NB4 (cell line): Measurements from ENCODE around the gene CYP4F12.

Source experiments
- DNase-seq: peaks from one replicate; pipeline ENCODE4 v3.0.0; 2010; ENCODE audit warnings: low read depth
- H3K4me3 ChIP-seq: one replicate; pipeline ENCODE4 v1.5.1; 2011; ENCODE audit warnings: mild to moderate bottlenecking, low read depth, low read length, moderate library complexity
- MYC ChIP-seq: IDR thresholded peaks from 2 replicates; pipeline ENCODE4 v1.6.1; 2011; ENCODE audit warnings: low read depth, low read length
- POLR2A ChIP-seq: IDR thresholded peaks from 2 replicates; pipeline ENCODE4 v1.6.1; 2011; ENCODE audit warnings: mild to moderate bottlenecking; ENCODE audit not compliant: insufficient read length; ENCODE audit errors: extremely low read depth
- TF ChIP-seq, protein P1 (sequence below): IDR thresholded peaks from 2 replicates; pipeline ENCODE4 v1.6.1; 2011; ENCODE audit warnings: low read depth, low read length
- TF ChIP-seq, protein P2 (sequence below): IDR thresholded peaks from one replicate; pipeline ENCODE4 v1.5.1; 2012; ENCODE audit warnings: low read depth, low read length

The CYP4F12 gene

DNA sequence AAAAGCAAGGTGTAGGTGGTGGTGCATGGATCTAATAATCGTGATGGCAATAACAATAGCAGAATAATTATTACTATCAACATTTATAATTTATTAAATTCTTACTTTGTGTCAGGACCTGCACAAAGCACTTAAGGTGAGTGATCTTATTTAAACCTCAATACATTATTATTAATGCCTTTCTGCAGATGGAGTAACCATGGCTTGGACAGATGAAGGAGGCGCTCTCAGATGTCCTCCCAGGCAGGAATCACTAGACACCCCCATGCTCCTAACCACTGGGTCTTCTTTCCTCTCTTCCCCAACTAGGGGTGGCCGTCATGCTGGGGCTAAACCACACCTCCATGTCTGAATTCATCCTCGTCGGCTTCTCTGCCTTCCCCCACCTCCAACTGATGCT lies 54.8 kb downstream of the CYP4F12 start, which contains the start of gene OR10H2:
Gene OR10H2, plus strand, starts transcription at position 301 of the 400 bp plus-strand sequence. Its CDS starts 20 bp downstream, at position 321.
- no peak for TF ChIP-seq MYC
- TF ChIP-seq POLR2A, result no peak
- TF ChIP-seq, protein P1, sequence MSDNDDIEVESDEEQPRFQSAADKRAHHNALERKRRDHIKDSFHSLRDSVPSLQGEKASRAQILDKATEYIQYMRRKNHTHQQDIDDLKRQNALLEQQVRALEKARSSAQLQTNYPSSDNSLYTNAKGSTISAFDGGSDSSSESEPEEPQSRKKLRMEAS, result no peak
- TF ChIP-seq, protein P2, sequence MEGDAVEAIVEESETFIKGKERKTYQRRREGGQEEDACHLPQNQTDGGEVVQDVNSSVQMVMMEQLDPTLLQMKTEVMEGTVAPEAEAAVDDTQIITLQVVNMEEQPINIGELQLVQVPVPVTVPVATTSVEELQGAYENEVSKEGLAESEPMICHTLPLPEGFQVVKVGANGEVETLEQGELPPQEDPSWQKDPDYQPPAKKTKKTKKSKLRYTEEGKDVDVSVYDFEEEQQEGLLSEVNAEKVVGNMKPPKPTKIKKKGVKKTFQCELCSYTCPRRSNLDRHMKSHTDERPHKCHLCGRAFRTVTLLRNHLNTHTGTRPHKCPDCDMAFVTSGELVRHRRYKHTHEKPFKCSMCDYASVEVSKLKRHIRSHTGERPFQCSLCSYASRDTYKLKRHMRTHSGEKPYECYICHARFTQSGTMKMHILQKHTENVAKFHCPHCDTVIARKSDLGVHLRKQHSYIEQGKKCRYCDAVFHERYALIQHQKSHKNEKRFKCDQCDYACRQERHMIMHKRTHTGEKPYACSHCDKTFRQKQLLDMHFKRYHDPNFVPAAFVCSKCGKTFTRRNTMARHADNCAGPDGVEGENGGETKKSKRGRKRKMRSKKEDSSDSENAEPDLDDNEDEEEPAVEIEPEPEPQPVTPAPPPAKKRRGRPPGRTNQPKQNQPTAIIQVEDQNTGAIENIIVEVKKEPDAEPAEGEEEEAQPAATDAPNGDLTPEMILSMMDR, result no peak
- no peak for DNase-seq
- no peak within 1 kb of the TSS for H3K4me3 ChIP-seq

DNA sequence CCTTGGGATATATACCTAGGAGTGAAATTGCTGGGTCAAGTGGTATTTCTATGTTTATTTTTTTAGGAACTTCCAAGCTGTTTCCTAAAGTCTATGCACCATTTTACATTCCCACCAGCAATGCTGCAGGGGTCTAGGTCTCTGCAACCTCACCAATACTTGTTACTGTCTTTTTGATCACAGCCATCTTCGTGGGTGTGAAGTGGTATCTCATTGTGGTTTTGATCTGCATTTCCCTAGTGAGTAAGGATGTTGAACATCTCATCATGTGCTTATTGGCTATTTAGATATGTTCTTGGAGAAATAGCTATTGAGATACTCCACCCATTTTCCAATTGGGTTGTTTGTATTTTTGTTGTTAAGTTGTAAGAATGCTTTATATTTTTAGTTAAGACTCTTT lies 57.7 kb downstream of the CYP4F12 start:
- TF ChIP-seq, protein P2, result no peak
- TF ChIP-seq, protein P1, result no peak
- TF ChIP-seq MYC (no peak), POLR2A (no peak)
- DNase-seq, result no peak
- no peak overlapping the region for H3K4me3 ChIP-seq

DNA sequence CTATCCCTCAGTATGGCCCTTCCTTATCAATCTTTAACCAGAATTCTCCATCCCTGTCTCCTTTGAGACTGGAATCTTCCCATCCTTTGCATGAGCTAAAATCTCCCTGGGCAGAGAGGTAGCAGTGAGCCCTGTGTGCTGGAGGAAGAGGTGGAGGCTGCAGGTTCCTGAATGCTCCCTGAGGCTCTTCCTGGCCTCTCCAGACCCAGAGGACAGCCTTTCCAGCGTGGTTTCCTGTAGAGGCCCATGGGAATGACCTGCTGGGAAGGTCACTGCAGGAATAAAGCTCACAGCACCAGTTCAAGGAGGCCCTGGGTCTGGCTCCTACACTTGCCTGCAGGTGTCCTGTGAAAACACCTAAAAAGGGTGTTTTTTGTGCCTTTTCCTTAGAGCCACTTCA lies 59.5 kb downstream of the CYP4F12 start:
- no peak for TF ChIP-seq POLR2A
- TF ChIP-seq, protein P1, result no peak
- TF ChIP-seq MYC, result no peak
- TF ChIP-seq, protein P2, result no peak
- no peak for DNase-seq
- no peak overlapping the region for H3K4me3 ChIP-seq

DNA sequence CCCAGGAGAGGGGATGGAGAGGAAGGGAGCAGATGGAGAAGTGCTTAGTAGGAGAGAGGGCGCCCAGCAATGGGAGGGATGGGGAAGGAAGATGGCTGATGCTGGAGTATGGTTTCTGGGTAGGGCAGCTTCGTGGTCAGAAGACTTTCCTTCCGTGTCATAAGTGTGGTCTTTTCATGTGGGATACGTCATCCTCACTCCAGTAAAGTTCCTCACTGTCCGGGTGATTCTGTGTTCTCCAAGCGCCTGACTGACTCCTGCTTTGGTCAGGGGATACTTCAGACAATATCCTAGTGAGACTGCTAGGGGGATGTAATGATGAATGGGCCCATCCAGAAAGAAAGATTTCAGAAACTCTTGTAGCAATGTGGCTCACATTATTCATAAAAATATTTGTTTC lies 61.0 kb downstream of the CYP4F12 start:
- no peak for TF ChIP-seq POLR2A
- TF ChIP-seq MYC, result no peak
- TF ChIP-seq, protein P1, result no peak
- TF ChIP-seq, protein P2, result no peak
- no peak for DNase-seq
- H3K4me3 ChIP-seq, result no peak overlapping the region

DNA sequence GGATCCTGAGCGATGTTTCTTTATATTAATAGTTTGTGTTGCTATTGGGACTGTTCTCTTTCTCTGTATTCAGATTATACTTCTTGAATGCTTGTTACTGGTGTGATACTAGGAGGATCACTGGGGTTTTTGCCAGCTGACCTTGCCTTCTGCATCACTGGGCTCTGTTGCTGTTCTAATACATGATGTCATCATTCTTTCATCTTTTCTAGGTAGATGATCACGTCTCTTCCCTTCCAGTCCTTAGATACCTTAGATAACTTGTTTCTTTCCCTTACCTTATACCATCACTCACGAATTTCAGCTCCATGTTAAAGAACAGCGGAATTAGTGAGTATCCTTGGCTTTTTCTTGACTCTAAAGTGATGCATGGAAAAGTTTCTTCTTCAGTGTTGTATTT lies 64.8 kb downstream of the CYP4F12 start, which contains the start of gene OR10H3:
Gene OR10H3, plus strand, starts transcription at position 264 of the 400 bp plus-strand sequence. CDS start 3,408 bp downstream, outside the sequence.
- no peak within 1 kb of the TSS for H3K4me3 ChIP-seq
- DNase-seq, result no peak
- TF ChIP-seq, protein P1, result no peak
- TF ChIP-seq MYC, result no peak
- TF ChIP-seq, protein P2, result no peak
- no peak for TF ChIP-seq POLR2A

DNA sequence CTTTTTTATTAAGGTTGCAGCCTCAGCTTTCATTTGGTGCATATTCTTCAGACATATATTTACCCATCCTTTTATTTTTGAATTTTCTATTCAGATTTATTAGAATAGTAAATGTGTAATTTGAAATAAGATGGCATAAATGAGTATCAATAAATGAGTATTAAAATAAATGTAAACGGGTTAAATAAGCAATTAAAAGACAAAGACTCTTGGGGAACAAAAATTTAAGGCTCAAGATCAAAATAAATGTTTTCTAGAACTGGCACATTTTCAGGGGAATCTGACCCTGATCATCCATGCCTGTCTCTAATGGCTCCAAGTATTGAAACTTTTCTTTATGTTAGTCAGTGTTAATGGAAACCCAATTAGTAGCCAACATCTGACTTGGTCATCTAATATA lies 67.9 kb downstream of the CYP4F12 start:
- TF ChIP-seq, protein P1, result no peak
- TF ChIP-seq, protein P2, result no peak
- no peak for TF ChIP-seq MYC
- TF ChIP-seq POLR2A, result no peak
- DNase-seq, result no peak
- no peak overlapping the region for H3K4me3 ChIP-seq
